H9 (cell line): Measurements from ENCODE around the gene ZNF587. TPM values are rescaled to one million over a fixed set of nuclear protein-coding genes. Genes with fewer than 3 reads are reported as not detected.
"Not testable (repeated sequence)": the region's sequence is repeated elsewhere in the genome, so short reads cannot be mapped to it uniquely, and the experiment has no call there.

Source experiments
- DNase-seq: peaks from one replicate; pipeline ENCODE4 v3.0.0-alpha.2; 2017
- H2AFZ ChIP-seq: one replicate; pipeline ENCODE4 v1.6.1; 2013; ENCODE audit warnings: mild to moderate bottlenecking, low read length, control low read depth, moderate library complexity
- H2AK5ac ChIP-seq: 2 replicates; pipeline ENCODE4 v1.6.1; 2013; ENCODE audit warnings: low read length, control low read depth, mixed read lengths; ENCODE audit not compliant: insufficient read length
- H2BK120ac ChIP-seq: one replicate; pipeline ENCODE4 v1.6.1; 2013; ENCODE audit warnings: low read depth, mild to moderate bottlenecking, low read length, control low read depth, inconsistent platforms; ENCODE audit not compliant: poor library complexity, severe bottlenecking
- H2BK12ac ChIP-seq: 2 replicates; pipeline ENCODE4 v1.6.1; 2013; ENCODE audit warnings: low read length, control low read depth, mixed read lengths, low read depth; ENCODE audit not compliant: insufficient read length
- H2BK15ac ChIP-seq: 2 replicates; pipeline ENCODE4 v1.6.1; 2013; ENCODE audit warnings: low read depth, low read length, control low read depth
- H2BK20ac ChIP-seq: one replicate; pipeline ENCODE4 v1.6.1; 2013; ENCODE audit warnings: low read depth, mild to moderate bottlenecking, low read length, control low read depth, inconsistent platforms; ENCODE audit not compliant: poor library complexity, severe bottlenecking
- H2BK5ac ChIP-seq: 2 replicates; pipeline ENCODE4 v1.6.1; 2013; ENCODE audit warnings: low read length, control low read depth, mixed read lengths; ENCODE audit not compliant: insufficient read length
- H3K14ac ChIP-seq: 2 replicates; pipeline ENCODE4 v1.6.1; 2013; ENCODE audit warnings: low read length, control low read depth; ENCODE audit not compliant: insufficient read depth
- H3K18ac ChIP-seq: 2 replicates; pipeline ENCODE4 v1.6.1; 2013; ENCODE audit warnings: low read depth, mild to moderate bottlenecking, mixed read lengths, low read length, control low read depth; ENCODE audit not compliant: insufficient read length
- H3K23ac ChIP-seq: 2 replicates; pipeline ENCODE4 v1.6.1; 2013; ENCODE audit warnings: low read length, control low read depth, mixed read lengths, low read depth; ENCODE audit not compliant: insufficient read length
- H3K23me2 ChIP-seq: 2 replicates; pipeline ENCODE4 v1.6.1; 2013; ENCODE audit warnings: low read depth, mild to moderate bottlenecking, mixed read lengths, low read length, control low read depth; ENCODE audit not compliant: insufficient read length, poor library complexity, severe bottlenecking
- H3K27ac ChIP-seq: 2 replicates; pipeline ENCODE4 v1.5.1; 2013; ENCODE audit warnings: low read length, control low read depth, mixed read lengths, low read depth; ENCODE audit not compliant: insufficient read length
- H3K27me3 ChIP-seq: 2 replicates; pipeline ENCODE4 v1.6.1; 2013; ENCODE audit warnings: low read length, control low read depth, inconsistent platforms; ENCODE audit not compliant: insufficient read depth
- H3K4ac ChIP-seq: 2 replicates; pipeline ENCODE4 v1.6.1; 2013; ENCODE audit warnings: low read depth, mild to moderate bottlenecking, control low read depth, inconsistent platforms, low read length, moderate library complexity
- H3K4me1 ChIP-seq: 2 replicates; pipeline ENCODE4 v1.6.1; 2013; ENCODE audit warnings: low read length, control low read depth, inconsistent platforms; ENCODE audit not compliant: insufficient read depth
- H3K4me2 ChIP-seq: 2 replicates; pipeline ENCODE4 v1.6.1; 2013; ENCODE audit warnings: low read length, control low read depth, mixed read lengths; ENCODE audit not compliant: insufficient read length, insufficient read depth
- H3K56ac ChIP-seq: 2 replicates; pipeline ENCODE4 v1.6.1; 2013; ENCODE audit warnings: low read depth, mild to moderate bottlenecking, mixed read lengths, low read length, control low read depth; ENCODE audit not compliant: insufficient read length
- H3K79me1 ChIP-seq: 2 replicates; pipeline ENCODE4 v1.6.1; 2013; ENCODE audit warnings: low read depth, mild to moderate bottlenecking, moderate library complexity, low read length, control low read depth, inconsistent platforms; ENCODE audit not compliant: insufficient read depth, poor library complexity, severe bottlenecking
- H3K79me2 ChIP-seq: 2 replicates; pipeline ENCODE4 v1.6.1; 2013; ENCODE audit warnings: low read length, control low read depth, inconsistent platforms; ENCODE audit not compliant: insufficient read depth
- H3K9ac ChIP-seq: 2 replicates; pipeline ENCODE4 v1.6.1; 2013; ENCODE audit warnings: low read length, control low read depth, mixed read lengths; ENCODE audit not compliant: insufficient read length; ENCODE audit errors: extremely low read depth
- H3K9me3 ChIP-seq: one replicate; pipeline ENCODE4 v1.6.1; 2013; ENCODE audit warnings: low read depth, low read length, inconsistent platforms; ENCODE audit not compliant: control insufficient read depth
- H3T11ph ChIP-seq: one replicate; pipeline ENCODE4 v1.6.1; 2013; ENCODE audit warnings: mild to moderate bottlenecking, low read length, control low read depth, inconsistent platforms
- H4K20me1 ChIP-seq: one replicate; pipeline ENCODE4 v1.6.1; 2013; ENCODE audit not compliant: control insufficient read depth, insufficient read length, insufficient read depth
- H4K5ac ChIP-seq: 2 replicates; pipeline ENCODE4 v1.6.1; 2013; ENCODE audit warnings: low read depth, mild to moderate bottlenecking, mixed read lengths, low read length, control low read depth; ENCODE audit not compliant: insufficient read length
- H4K8ac ChIP-seq: replicated peaks from 2 replicates; pipeline ENCODE4 v1.6.1; 2013; ENCODE audit warnings: low read length, control low read depth, mixed read lengths, low read depth; ENCODE audit not compliant: insufficient read length
- H4K91ac ChIP-seq: 2 replicates; pipeline ENCODE4 v1.6.1; 2013; ENCODE audit warnings: low read depth, mild to moderate bottlenecking, moderate library complexity, mixed read lengths, low read length, control low read depth; ENCODE audit not compliant: insufficient read length
- H3K27ac Mint-ChIP-seq, 3 experiments: 2 replicates in 2 of 3; 3 replicates in 1 of 3; pipeline ENCODE4 v1.8.0; 2020 to 2021; ENCODE audit warnings: mixed read lengths in 3 of 3, mild to moderate bottlenecking in 1 of 3, moderate library complexity in 1 of 3
- H3K27me3 Mint-ChIP-seq: 2 replicates; pipeline ENCODE4 v1.8.0; 2021; ENCODE audit warnings: low read depth, mild to moderate bottlenecking, moderate library complexity, mixed read lengths
- H3K36me3 Mint-ChIP-seq, 3 experiments: 2 replicates in 2 of 3; 3 replicates in 1 of 3; pipeline ENCODE4 v1.8.0; 2020 to 2021; ENCODE audit warnings: low read depth in 3 of 3, mixed read lengths in 3 of 3; ENCODE audit not compliant: insufficient read depth in 1 of 3
- H3K4me1 Mint-ChIP-seq, 2 experiments: 2 replicates each; pipeline ENCODE4 v1.8.0; 2020; ENCODE audit warnings: mixed read lengths in 2 of 2
- H3K4me3 Mint-ChIP-seq, 2 experiments: 2 replicates in 1 of 2; 3 replicates in 1 of 2; pipeline ENCODE4 v1.8.0; 2020 to 2021; ENCODE audit warnings: mild to moderate bottlenecking in 2 of 2, mixed read lengths in 2 of 2, moderate library complexity in 1 of 2
- H3K9me3 Mint-ChIP-seq, 2 experiments: 2 replicates in 1 of 2; 3 replicates in 1 of 2; pipeline ENCODE4 v1.8.0; 2020; ENCODE audit warnings: mild to moderate bottlenecking in 2 of 2, mixed read lengths in 2 of 2, moderate library complexity in 1 of 2
- WGBS: extraction: QIAGEN DNeasy Blood & Tissue Kit; methylation state at CpG from one replicate; pipeline ENCODE4 v1.1.7; 2013; ENCODE audit warnings: missing lambda C conversion rate, low lambda C conversion rate, mixed read lengths; ENCODE audit not compliant: insufficient read length; ENCODE audit errors: extremely low coverage; 5-methylcytosine and 5-hydroxymethylcytosine counted together
- total RNA-seq: library from RNA; stranded (reverse); gene quantifications from 2 replicates; pipeline ENCODE4 v1.2.1, GENCODE V29; 2021
- TF ChIP-seq, protein P1 (sequence below): fragments of 200-600 bp; sonication (generic); conservative IDR thresholded peaks from 3 replicates; pipeline ENCODE4 v1.8.0; 2021; ENCODE audit warnings: antibody characterized with exemption, mild to moderate bottlenecking

Gene ZNF587
- total RNA-seq, 1 experiment from 2014 or later, result 40.0 TPM

DNA sequence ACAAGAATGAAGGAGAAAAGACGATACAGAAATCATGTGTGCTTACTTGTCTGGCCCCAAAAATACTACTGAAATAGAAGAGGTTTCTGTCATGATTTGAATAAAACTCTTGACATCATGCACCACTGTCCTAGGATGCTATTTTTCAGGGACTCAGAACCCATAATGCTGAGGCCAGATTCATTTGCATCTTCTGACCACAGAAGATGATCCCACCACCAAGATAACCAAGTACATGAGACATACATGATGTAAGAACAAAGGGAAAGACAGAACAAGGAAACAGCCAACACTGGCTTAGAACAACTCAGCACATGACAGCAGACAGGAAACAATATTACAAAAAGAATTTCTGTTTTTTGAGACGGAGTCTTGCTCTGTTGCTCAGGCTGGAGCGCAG lies 37.4 kb upstream of the ZNF587 start:
- H3K27ac Mint-ChIP-seq, result no peak overlapping the region
- H3K4me3 Mint-ChIP-seq, result no peak overlapping the region
- H3K9me3 Mint-ChIP-seq, result peaks cover 0 to 2% of the 10 kb centered on the region in 2 experiments; a peak in 1 of 5 replicates

DNA sequence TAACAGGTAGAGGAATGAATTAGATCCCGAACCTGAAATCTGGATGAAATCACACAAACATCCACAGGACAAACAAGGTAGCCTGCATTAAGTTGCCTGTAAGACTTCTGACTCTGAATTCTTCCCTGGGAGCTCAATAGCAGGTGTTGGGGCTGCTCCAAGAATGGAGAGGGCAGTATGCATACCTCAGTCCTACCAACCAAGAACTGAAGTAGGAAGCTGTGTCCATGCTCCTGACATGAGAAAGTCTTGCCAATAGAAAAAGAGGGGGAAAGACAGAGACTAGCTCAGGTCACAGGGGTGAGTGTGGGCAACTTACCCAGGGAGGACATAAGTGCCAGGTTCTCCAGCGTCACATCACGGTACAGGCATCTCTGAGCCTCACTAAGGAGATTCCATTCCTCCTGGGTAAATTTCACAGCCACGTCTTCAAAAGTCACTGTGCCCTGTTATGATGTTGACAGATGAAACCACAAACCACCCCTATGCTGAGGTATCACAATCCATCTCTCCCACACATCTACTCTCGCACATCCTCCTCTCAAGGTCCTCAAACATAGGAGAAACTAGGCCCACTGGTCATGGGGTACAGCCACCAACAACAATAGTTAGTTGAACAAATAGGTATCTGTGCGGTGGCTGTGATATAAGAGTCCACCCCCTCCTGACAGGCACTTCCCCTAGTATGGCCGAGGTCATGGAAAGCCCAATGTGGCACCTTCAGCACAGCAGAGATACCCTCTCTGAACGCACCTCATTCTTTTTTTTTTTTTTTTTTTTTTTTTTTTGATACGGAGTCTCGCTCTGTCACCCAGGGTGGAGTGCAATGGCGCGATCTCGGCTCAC lies 36.5 kb upstream of the ZNF587 start:
- not testable (repeated sequence) for H4K91ac ChIP-seq, H2BK20ac ChIP-seq, H4K8ac ChIP-seq, H3K27me3 ChIP-seq, H3K23me2 ChIP-seq, H3K9ac ChIP-seq, H2BK5ac ChIP-seq, H3K79me1 ChIP-seq, H3K79me2 ChIP-seq, H3K27me3 Mint-ChIP-seq, H3K4ac ChIP-seq, H4K20me1 ChIP-seq, H3K56ac ChIP-seq, H2AK5ac ChIP-seq, DNase-seq, H3K14ac ChIP-seq, H3K4me1 ChIP-seq, H3K9me3 ChIP-seq, H4K5ac ChIP-seq, H3T11ph ChIP-seq, H2BK12ac ChIP-seq, H3K18ac ChIP-seq, H2AFZ ChIP-seq, H3K9me3 Mint-ChIP-seq, H3K27ac ChIP-seq, H2BK120ac ChIP-seq, H3K23ac ChIP-seq, H2BK15ac ChIP-seq, H3K27ac Mint-ChIP-seq
- peak overlapping the region; percentile 96 for H3K4me3 Mint-ChIP-seq
- peaks cover 18 to 20% of the 10 kb centered on the region in 2 experiments for H3K4me1 Mint-ChIP-seq
- WGBS, result no CpG with 5 or more reads among the region's 13 CpGs
- peak overlapping the region; percentile 95 for H3K4me2 ChIP-seq
- peaks cover 19 to 41% (median 37%) of the 10 kb centered on the region in 3 experiments; a peak in 6 of 7 replicates for H3K36me3 Mint-ChIP-seq

More for the DNA sequence above, 37.4 kb upstream of the ZNF587 start:
- no peaks in the 10 kb centered on the region for H3K9me3 ChIP-seq
- peaks cover 7% of the 10 kb centered on the region for H3K23me2 ChIP-seq
- no peak overlapping the region for H2BK15ac ChIP-seq
- no peak overlapping the region for H4K5ac ChIP-seq
- no peak overlapping the region for H4K8ac ChIP-seq
- TF ChIP-seq, protein P1, sequence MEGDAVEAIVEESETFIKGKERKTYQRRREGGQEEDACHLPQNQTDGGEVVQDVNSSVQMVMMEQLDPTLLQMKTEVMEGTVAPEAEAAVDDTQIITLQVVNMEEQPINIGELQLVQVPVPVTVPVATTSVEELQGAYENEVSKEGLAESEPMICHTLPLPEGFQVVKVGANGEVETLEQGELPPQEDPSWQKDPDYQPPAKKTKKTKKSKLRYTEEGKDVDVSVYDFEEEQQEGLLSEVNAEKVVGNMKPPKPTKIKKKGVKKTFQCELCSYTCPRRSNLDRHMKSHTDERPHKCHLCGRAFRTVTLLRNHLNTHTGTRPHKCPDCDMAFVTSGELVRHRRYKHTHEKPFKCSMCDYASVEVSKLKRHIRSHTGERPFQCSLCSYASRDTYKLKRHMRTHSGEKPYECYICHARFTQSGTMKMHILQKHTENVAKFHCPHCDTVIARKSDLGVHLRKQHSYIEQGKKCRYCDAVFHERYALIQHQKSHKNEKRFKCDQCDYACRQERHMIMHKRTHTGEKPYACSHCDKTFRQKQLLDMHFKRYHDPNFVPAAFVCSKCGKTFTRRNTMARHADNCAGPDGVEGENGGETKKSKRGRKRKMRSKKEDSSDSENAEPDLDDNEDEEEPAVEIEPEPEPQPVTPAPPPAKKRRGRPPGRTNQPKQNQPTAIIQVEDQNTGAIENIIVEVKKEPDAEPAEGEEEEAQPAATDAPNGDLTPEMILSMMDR, result no peak
- no peaks in the 10 kb centered on the region for H3K27me3 ChIP-seq
- H3K18ac ChIP-seq, result no peak overlapping the region
- no peak overlapping the region for H2AK5ac ChIP-seq
- peaks cover 23 to 49% (median 44%) of the 10 kb centered on the region in 3 experiments; a peak in 6 of 7 replicates for H3K36me3 Mint-ChIP-seq
- no CpG with 5 or more reads among the region's 3 CpGs for WGBS
- no peak overlapping the region for H3K14ac ChIP-seq
- no peak overlapping the region for H4K91ac ChIP-seq
- peaks cover 3% of the 10 kb centered on the region for H3K79me1 ChIP-seq
- no peak overlapping the region for H2AFZ ChIP-seq
- no peak overlapping the region for H3T11ph ChIP-seq
- H3K4ac ChIP-seq, result no peak overlapping the region
- DNase-seq, result no peak
- H3K4me2 ChIP-seq, result no peak overlapping the region
- no peaks in the 10 kb centered on the region for H3K27me3 Mint-ChIP-seq
- no peak overlapping the region for H2BK5ac ChIP-seq
- H3K9ac ChIP-seq, result no peak overlapping the region
- no peak overlapping the region for H3K27ac ChIP-seq
- no peak overlapping the region for H3K23ac ChIP-seq
- H2BK12ac ChIP-seq, result no peak overlapping the region
- 0 out of 2 replicates have a peak, but pooled peaks cover 2% of the 10 kb centered on the region for H3K79me2 ChIP-seq
- H4K20me1 ChIP-seq, result no peaks in the 10 kb centered on the region
- peaks cover 13 to 17% of the 10 kb centered on the region in 2 experiments for H3K4me1 Mint-ChIP-seq
- no peak overlapping the region for H3K56ac ChIP-seq
- H2BK20ac ChIP-seq, result no peak overlapping the region
- no peak overlapping the region for H2BK120ac ChIP-seq
- H3K4me1 ChIP-seq, result no peaks in the 10 kb centered on the region
